Cardiac fibroblast (primary cell): ENCODE measurements around the gene SMIM20.

ENCODE experiments used
- DNase-seq, 2 donors: peaks; one replicate each; pipeline versions ENCODE4 v3.0.0 to v3.0.0-alpha.2; 2010; ENCODE audit warnings: low read depth in 2 of 2
- H3K4me3 ChIP-seq, 2 donors: replicated peaks in 1 of 2; 1 replicate in 1 of 2; 2 replicates in 1 of 2; pipeline ENCODE4 v1.5.1; 2011; ENCODE audit warnings: low read depth in 2 of 2, low read length in 2 of 2, mild to moderate bottlenecking in 2 of 2, moderate library complexity in 1 of 2
- CTCF ChIP-seq: IDR thresholded peaks from one replicate; pipeline ENCODE4 v1.5.1; 2011; ENCODE audit warnings: low read depth, mild to moderate bottlenecking, low read length, inconsistent platforms

The SMIM20 gene

GRCh38 chr4:25915353-25915705 lies 1.3 kb downstream of the SMIM20 start:
- DNase-seq = peak; percentile 80 to 88

DNA sequence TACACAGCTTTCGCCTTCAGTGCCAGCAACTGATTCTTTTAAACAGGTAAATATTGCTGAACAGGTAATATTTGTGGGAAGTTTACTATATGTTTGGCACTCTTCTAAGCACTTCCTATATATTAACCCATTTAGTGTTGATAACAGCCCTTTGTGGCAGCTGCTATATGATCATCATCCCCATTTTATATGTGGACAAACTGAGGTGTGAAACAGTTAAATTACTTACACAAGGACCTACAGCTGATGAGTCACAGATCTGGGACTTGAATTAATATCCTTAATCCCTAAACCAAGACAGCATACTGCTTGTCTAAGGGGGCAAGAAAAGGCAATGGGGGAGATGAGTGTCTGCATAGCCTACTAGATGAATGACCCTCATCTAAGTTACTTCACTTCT lies 2.9 kb downstream of the SMIM20 start:
- TF ChIP-seq CTCF = no peak
- no peak for DNase-seq
- no peak overlapping the region for H3K4me3 ChIP-seq

More at GRCh38 chr4:25915353-25915705, 1.3 kb downstream of the SMIM20 start:
- TF ChIP-seq CTCF = no peak
- peak overlapping the region; percentile 2 to 84 for H3K4me3 ChIP-seq

DNA sequence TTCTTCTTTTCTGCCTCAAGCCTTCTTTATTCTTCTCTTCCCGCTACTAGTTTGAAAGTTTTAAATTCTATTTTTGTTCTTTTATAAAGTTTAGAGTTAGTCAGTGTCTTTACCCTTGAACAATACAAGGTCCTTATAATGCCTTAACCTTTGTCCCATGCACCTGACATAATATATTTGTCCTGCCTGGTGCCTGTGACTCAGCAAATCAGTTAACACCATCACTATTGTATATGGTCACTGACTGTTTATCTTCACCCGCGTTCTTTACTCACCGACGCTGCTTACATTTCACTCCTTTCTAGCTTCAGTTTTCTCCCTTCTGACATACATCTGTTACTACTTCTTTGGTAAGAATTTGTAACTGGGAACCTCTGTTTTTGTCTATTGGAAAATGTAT lies 5.7 kb downstream of the SMIM20 start:
- no peak overlapping the region for H3K4me3 ChIP-seq
- no peak for DNase-seq
- no peak for TF ChIP-seq CTCF

- DNase-seq = no peak
- no peak for TF ChIP-seq CTCF
- no peak overlapping the region for H3K4me3 ChIP-seq
Measured at GRCh38 chr4:25921922-25922321, 7.9 kb downstream of the SMIM20 start.

DNA sequence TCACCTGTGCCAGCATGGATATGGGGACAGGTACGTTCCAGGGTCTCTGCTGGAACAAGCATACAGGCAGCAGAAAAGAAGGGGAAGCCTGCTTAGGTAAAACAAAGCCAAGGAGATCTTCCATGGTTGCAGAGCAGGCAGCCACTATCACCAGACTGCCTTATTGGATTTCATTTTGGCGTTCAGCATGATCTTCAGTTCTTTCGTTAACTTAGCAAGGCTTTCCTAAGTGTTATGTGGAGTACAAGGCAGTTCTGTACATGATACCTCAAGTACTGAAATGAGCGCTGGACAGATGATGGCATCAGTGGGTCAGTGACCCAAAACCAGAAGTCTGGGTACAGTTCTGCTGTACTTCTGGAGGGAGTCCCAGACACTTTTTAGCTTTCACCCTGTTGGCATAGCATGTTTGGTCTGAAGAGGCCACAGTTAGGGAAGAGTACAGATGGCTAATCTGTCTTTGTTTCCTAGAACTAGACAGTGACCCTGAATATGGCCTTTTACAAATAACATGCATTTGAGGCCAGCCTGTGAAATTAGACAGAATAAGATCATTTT lies 8.9 kb downstream of the SMIM20 start:
- DNase-seq = no peak
- TF ChIP-seq CTCF = no peak
- H3K4me3 ChIP-seq = no peak overlapping the region

GRCh38 chr4:25923745-25924144 lies 9.7 kb downstream of the SMIM20 start:
- no peak for DNase-seq
- TF ChIP-seq CTCF = no peak
- no peak overlapping the region for H3K4me3 ChIP-seq

- H3K4me3 ChIP-seq = no peak overlapping the region
- DNase-seq = peak; percentile 55 to 64
- peak; percentile 80 for TF ChIP-seq CTCF
Measured at GRCh38 chr4:25925486-25926201, 11.6 kb downstream of the SMIM20 start.
